KMS-11 (cell line): ENCODE measurements around the gene TRAF3IP1.

Experiments
- H2AFZ ChIP-seq: fragments of 200-600 bp; sonication (generic); 2 replicates; pipeline ENCODE4 v1.6.1; 2016; ENCODE audit warnings: antibody characterized with exemption, mixed run types, low read depth
- H3K27ac ChIP-seq: fragments of 200-600 bp; sonication (generic); 2 replicates; pipeline ENCODE4 v1.6.1; 2016; ENCODE audit warnings: mild to moderate bottlenecking, mixed run types
- H3K27me3 ChIP-seq: fragments of 200-600 bp; sonication (generic); 2 replicates; pipeline ENCODE4 v1.6.1; 2017; ENCODE audit warnings: mild to moderate bottlenecking, low read depth, mixed run types, moderate library complexity; ENCODE audit not compliant: insufficient read depth
- H3K36me3 ChIP-seq: fragments of 200-600 bp; sonication (generic); 2 replicates; pipeline ENCODE4 v1.6.1; 2017; ENCODE audit warnings: mild to moderate bottlenecking, mixed run types; ENCODE audit not compliant: insufficient read depth
- H3K4me1 ChIP-seq: fragments of 200-600 bp; sonication (generic); 2 replicates; pipeline ENCODE4 v1.6.1; 2016; ENCODE audit warnings: mild to moderate bottlenecking, low read depth, mixed run types; ENCODE audit not compliant: poor library complexity, severe bottlenecking
- H3K4me2 ChIP-seq: fragments of 200-600 bp; sonication (generic); 2 replicates; pipeline ENCODE4 v1.7.0; 2016; ENCODE audit warnings: mild to moderate bottlenecking, mixed run types
- H3K4me3 ChIP-seq: fragments of 200-600 bp; sonication (generic); IDR thresholded peaks from 2 replicates; pipeline ENCODE4 v1.6.1; 2017; ENCODE audit warnings: low read depth, low read length, mixed read lengths; ENCODE audit not compliant: insufficient read depth
- H3K79me2 ChIP-seq: fragments of 200-600 bp; sonication (generic); 2 replicates; pipeline ENCODE4 v1.6.1; 2016; ENCODE audit warnings: low read depth, mixed run types; ENCODE audit not compliant: insufficient read depth
- H3K9ac ChIP-seq: fragments of 200-600 bp; sonication (generic); 2 replicates; pipeline ENCODE4 v1.6.1; 2016; ENCODE audit warnings: mild to moderate bottlenecking, mixed run types
- H4K20me1 ChIP-seq: fragments of 200-600 bp; sonication (generic); 2 replicates; pipeline ENCODE4 v1.6.1; 2016; ENCODE audit warnings: mild to moderate bottlenecking, mixed run types; ENCODE audit not compliant: insufficient read depth
- CTCF ChIP-seq: fragments of 200-600 bp; sonication (generic); conservative IDR thresholded peaks from 2 replicates; pipeline ENCODE4 v1.6.1; 2017; ENCODE audit warnings: low read depth, mild to moderate bottlenecking, antibody characterized with exemption, low read length, moderate library complexity, mixed read lengths

The TRAF3IP1 gene

GRCh38 chr2:238406998-238407285 is 86.6 kb downstream of the TRAF3IP1 start:
- H3K27me3 ChIP-seq = no peaks in the 10 kb centered on the region

GRCh38 chr2:238407566-238407965 is 87.2 kb downstream of the TRAF3IP1 start:
- H3K4me2 ChIP-seq = no peak overlapping the region
- no peaks in the 10 kb centered on the region for H3K36me3 ChIP-seq
- no peaks in the 10 kb centered on the region for H3K27me3 ChIP-seq
- no peak overlapping the region for H3K4me3 ChIP-seq
- H3K79me2 ChIP-seq = no peaks in the 10 kb centered on the region
- no peak for TF ChIP-seq CTCF
- H3K9ac ChIP-seq = no peak overlapping the region
- H4K20me1 ChIP-seq = no peaks in the 10 kb centered on the region
- H3K27ac ChIP-seq = no peak overlapping the region
- no peak overlapping the region for H2AFZ ChIP-seq
- H3K4me1 ChIP-seq = no peaks in the 10 kb centered on the region

More at GRCh38 chr2:238406998-238407285, 86.6 kb downstream of the TRAF3IP1 start:
- Histone ChIP-seq H3K79me2 (no peaks in the 10 kb centered on the region), H2AFZ (no peak overlapping the region), H3K27ac (no peak overlapping the region), H4K20me1 (no peaks in the 10 kb centered on the region), H3K4me3 (no peak overlapping the region), H3K9ac (no peak overlapping the region), H3K4me2 (no peak overlapping the region), H3K36me3 (no peaks in the 10 kb centered on the region), H3K4me1 (no peaks in the 10 kb centered on the region)
- TF ChIP-seq CTCF = no peak

- Histone ChIP-seq H2AFZ (no peak overlapping the region), H3K4me1 (no peaks in the 10 kb centered on the region), H3K4me3 (no peak overlapping the region), H4K20me1 (no peaks in the 10 kb centered on the region), H3K4me2 (no peak overlapping the region), H3K9ac (no peak overlapping the region), H3K27me3 (no peaks in the 10 kb centered on the region), H3K36me3 (no peaks in the 10 kb centered on the region), H3K79me2 (no peaks in the 10 kb centered on the region), H3K27ac (no peak overlapping the region)
- no peak for TF ChIP-seq CTCF
These were observed 88.5 kb downstream of the TRAF3IP1 start for GRCh38 chr2:238408615-238409340.

GRCh38 chr2:238409341-238410199 is 89.3 kb downstream of the TRAF3IP1 start:
- H4K20me1 ChIP-seq = no peaks in the 10 kb centered on the region
- H3K4me1 ChIP-seq = peaks cover 5% of the 10 kb centered on the region
- no peaks in the 10 kb centered on the region for H3K27me3 ChIP-seq
- no peak for TF ChIP-seq CTCF
- H3K27ac ChIP-seq = no peak overlapping the region
- H3K79me2 ChIP-seq = no peaks in the 10 kb centered on the region
- no peak overlapping the region for H2AFZ ChIP-seq
- H3K9ac ChIP-seq = no peak overlapping the region
- no peaks in the 10 kb centered on the region for H3K36me3 ChIP-seq
- H3K4me3 ChIP-seq = no peak overlapping the region
- H3K4me2 ChIP-seq = no peak overlapping the region
